CD14-positive monocyte (primary cell): Measurements from ENCODE around the gene BCAR3. TPM values are rescaled to one million over a fixed set of nuclear protein-coding genes. Genes with fewer than 3 reads are reported as not detected.
A peak's percentile ranks its signal among the peaks of the same experiment; 100 is the strongest.

ENCODE experiments used
- DNase-seq, 3 donors: peaks; one replicate each; pipeline ENCODE4 v3.0.0-alpha.2; 2011 to 2022
- H2AFZ ChIP-seq: 2 replicates; pipeline ENCODE4 v1.6.0; 2012; ENCODE audit warnings: mild to moderate bottlenecking, low read depth, low read length, inconsistent platforms; ENCODE audit not compliant: insufficient read depth, poor library complexity, severe bottlenecking
- H3K27ac ChIP-seq, 2 donors: 1 replicate in 1 of 2; 2 replicates in 1 of 2; pipeline ENCODE4 v1.5.1; 2012 to 2013; ENCODE audit warnings: low read length in 2 of 2, control low read depth in 1 of 2, inconsistent platforms in 1 of 2, low read depth in 1 of 2, mild to moderate bottlenecking in 1 of 2
- H3K27me3 ChIP-seq, 2 donors: one replicate each; pipeline versions ENCODE4 v1.6.0 to v1.6.1; 2011 to 2013; ENCODE audit warnings: low read length in 2 of 2; ENCODE audit not compliant: control insufficient read depth in 2 of 2, insufficient read depth in 2 of 2
- H3K36me3 ChIP-seq, 2 donors: replicated peaks in 1 of 2; 1 replicate in 1 of 2; 2 replicates in 1 of 2; pipeline versions ENCODE4 v1.5.1 to v1.6.1; 2012 to 2013; ENCODE audit warnings: low read length in 2 of 2, control low read depth in 1 of 2, inconsistent platforms in 1 of 2, mild to moderate bottlenecking in 1 of 2; ENCODE audit not compliant: insufficient read depth in 2 of 2, control insufficient read depth in 1 of 2
- H3K4me1 ChIP-seq, 2 donors: 1 replicate in 1 of 2; 2 replicates in 1 of 2; pipeline versions ENCODE4 v1.5.1 to v1.6.1; 2012 to 2013; ENCODE audit warnings: low read length in 2 of 2, control low read depth in 1 of 2, inconsistent platforms in 1 of 2, mild to moderate bottlenecking in 1 of 2, moderate library complexity in 1 of 2; ENCODE audit not compliant: insufficient read depth in 2 of 2, control insufficient read depth in 1 of 2
- H3K4me2 ChIP-seq: replicated peaks from 2 replicates; pipeline ENCODE3; 2012; ENCODE audit warnings: low read length, moderate library complexity, mild to moderate bottlenecking; ENCODE audit not compliant: poor library complexity, severe bottlenecking; ENCODE audit errors: extremely low read depth
- H3K4me3 ChIP-seq, 3 experiments: fragments of 200-600 bp in 1 of 3; sonication (generic) in 1 of 3; replicated peaks in 1 of 3; 1 replicate in 2 of 3; 2 replicates in 1 of 3; pipeline ENCODE4 v1.5.1; 2011 to 2013; ENCODE audit warnings: low read length in 3 of 3, mild to moderate bottlenecking in 3 of 3, control low read depth in 2 of 3, low read depth in 2 of 3, inconsistent platforms in 1 of 3, moderate library complexity in 1 of 3
- H3K79me2 ChIP-seq: 2 replicates; pipeline ENCODE4 v1.6.0; 2012; ENCODE audit warnings: mild to moderate bottlenecking, control low read depth, inconsistent platforms, low read length, moderate library complexity; ENCODE audit not compliant: insufficient read depth
- H3K9ac ChIP-seq: 2 replicates; pipeline ENCODE4 v1.6.0; 2017; ENCODE audit warnings: low read length, mild to moderate bottlenecking; ENCODE audit not compliant: insufficient read depth, poor library complexity, severe bottlenecking
- H3K9me3 ChIP-seq, 2 donors: replicated peaks in 1 of 2; 1 replicate in 1 of 2; 2 replicates in 1 of 2; pipeline versions ENCODE4 v1.5.1 to v1.6.1; 2012 to 2013; ENCODE audit warnings: low read length in 2 of 2, control low read depth in 1 of 2; ENCODE audit not compliant: control insufficient read depth in 1 of 2, insufficient read depth in 1 of 2
- H4K20me1 ChIP-seq: 2 replicates; pipeline ENCODE4 v1.6.0; 2012; ENCODE audit warnings: mild to moderate bottlenecking, low read length, control low read depth, moderate library complexity; ENCODE audit not compliant: insufficient read depth
- H3K27ac Mint-ChIP-seq, 7 donors: one replicate each; pipeline ENCODE4 v1.8.0; 2020; ENCODE audit warnings: mild to moderate bottlenecking in 7 of 7, mixed read lengths in 7 of 7, moderate library complexity in 6 of 7, inconsistent platforms in 2 of 7
- H3K27me3 Mint-ChIP-seq, 3 donors: one replicate each; pipeline ENCODE4 v1.8.0; 2021 to 2022; ENCODE audit warnings: low read depth in 3 of 3, mild to moderate bottlenecking in 3 of 3, mixed read lengths in 3 of 3, moderate library complexity in 3 of 3, inconsistent platforms in 1 of 3
- H3K36me3 Mint-ChIP-seq, 2 donors: one replicate each; pipeline ENCODE4 v1.8.0; 2020; ENCODE audit warnings: mixed read lengths in 2 of 2, inconsistent platforms in 1 of 2, mild to moderate bottlenecking in 1 of 2
- H3K4me1 Mint-ChIP-seq: one replicate; pipeline ENCODE4 v1.8.0; 2020; ENCODE audit warnings: mild to moderate bottlenecking, mixed read lengths
- H3K4me3 Mint-ChIP-seq, 2 donors: one replicate each; pipeline ENCODE4 v1.8.0; 2020; ENCODE audit warnings: mild to moderate bottlenecking in 2 of 2, mixed read lengths in 2 of 2, moderate library complexity in 1 of 2
- H3K9me3 Mint-ChIP-seq, 7 donors: one replicate each; pipeline ENCODE4 v1.8.0; 2020 to 2022; ENCODE audit warnings: mixed read lengths in 7 of 7, mild to moderate bottlenecking in 6 of 7, moderate library complexity in 6 of 7, inconsistent platforms in 2 of 7
- WGBS: methylation state at CpG from one replicate; pipeline ENCODE4 v1.1.5; 2013; ENCODE audit warnings: missing lambda C conversion rate; ENCODE audit not compliant: insufficient coverage; 5-methylcytosine and 5-hydroxymethylcytosine counted together
- intact Hi-C, 2 donors: fragments of 100-400 bp; cut with micrococcal nuclease; formaldehyde crosslinking; loops; one replicate each; pipeline versions ENCODE4 v1.15.0 to v1.15.1; 2023
- polyA plus RNA-seq, 3 donors: library from polyadenylated mRNA; depleted of rRNA in 1 of 3; unstranded in 2 of 3; stranded (reverse) in 1 of 3; fragments of 300-500 nt in 2 of 3; fragments of >200 nt in 1 of 3; fragmentation: Illumina TruSeq in 2 of 3; gene quantifications; 1 replicate in 2 of 3; 2 replicates in 1 of 3; pipeline ENCODE4 v1.2.3, GENCODE V29; 2012 to 2021
- TF ChIP-seq, protein P1 (sequence below): fragments of 200-600 bp; IDR thresholded peaks from one replicate; pipeline ENCODE4 v1.8.0; 2022; ENCODE audit warnings: antibody characterized with exemption, mild to moderate bottlenecking

BCAR3 gene
- polyA plus RNA-seq, 3 donors, result 0.05 to 0.41 TPM; not detected in 1

DNA sequence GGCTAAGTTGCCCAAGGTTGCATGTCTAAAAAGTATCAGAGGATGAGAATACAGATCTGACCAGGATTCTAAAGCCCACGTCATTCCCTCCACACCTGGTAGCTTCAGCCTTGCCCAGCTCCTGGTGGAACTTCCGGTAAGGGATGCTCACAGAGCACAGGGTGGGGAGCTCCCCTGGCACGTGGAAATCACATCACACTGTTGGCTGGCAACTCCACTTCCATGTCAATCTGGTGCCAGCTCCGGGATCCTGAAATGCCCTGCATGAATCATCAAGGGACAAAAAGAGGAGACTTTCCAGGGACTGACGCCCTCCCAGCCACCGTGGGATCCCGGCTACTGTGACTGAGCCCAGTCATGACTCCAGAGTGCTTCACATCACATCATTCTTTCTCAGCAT, 12.4 kb upstream of the BCAR3 start:
- Histone ChIP-seq H3K4me3 (no peak overlapping the region), H3K36me3 (no peaks in the 10 kb centered on the region), H3K9me3 (no peaks in the 10 kb centered on the region), H3K4me2 (no peak overlapping the region), H3K27ac (no peak overlapping the region), H3K27me3 (no peaks in the 10 kb centered on the region), H4K20me1 (no peaks in the 10 kb centered on the region), H3K79me2 (no peaks in the 10 kb centered on the region), H2AFZ (no peak overlapping the region), H3K4me1 (peaks cover 31 to 34% of the 10 kb centered on the region in 2 donors), H3K9ac (no peak overlapping the region)
- Mint-ChIP-seq H3K36me3 (no peaks in the 10 kb centered on the region), H3K27me3 (peaks cover 2 to 3% (median 2%) of the 10 kb centered on the region in 3 donors), H3K4me1 (peaks cover 17% of the 10 kb centered on the region), H3K9me3 (no peaks in the 10 kb centered on the region), H3K4me3 (no peak overlapping the region), H3K27ac (peak overlapping the region in 2 of 7 donors; percentile 46 to 64)
- no peak for DNase-seq
- WGBS, result 94% methylated on average over 7 of the region's 7 CpGs
- TF ChIP-seq, protein P1, sequence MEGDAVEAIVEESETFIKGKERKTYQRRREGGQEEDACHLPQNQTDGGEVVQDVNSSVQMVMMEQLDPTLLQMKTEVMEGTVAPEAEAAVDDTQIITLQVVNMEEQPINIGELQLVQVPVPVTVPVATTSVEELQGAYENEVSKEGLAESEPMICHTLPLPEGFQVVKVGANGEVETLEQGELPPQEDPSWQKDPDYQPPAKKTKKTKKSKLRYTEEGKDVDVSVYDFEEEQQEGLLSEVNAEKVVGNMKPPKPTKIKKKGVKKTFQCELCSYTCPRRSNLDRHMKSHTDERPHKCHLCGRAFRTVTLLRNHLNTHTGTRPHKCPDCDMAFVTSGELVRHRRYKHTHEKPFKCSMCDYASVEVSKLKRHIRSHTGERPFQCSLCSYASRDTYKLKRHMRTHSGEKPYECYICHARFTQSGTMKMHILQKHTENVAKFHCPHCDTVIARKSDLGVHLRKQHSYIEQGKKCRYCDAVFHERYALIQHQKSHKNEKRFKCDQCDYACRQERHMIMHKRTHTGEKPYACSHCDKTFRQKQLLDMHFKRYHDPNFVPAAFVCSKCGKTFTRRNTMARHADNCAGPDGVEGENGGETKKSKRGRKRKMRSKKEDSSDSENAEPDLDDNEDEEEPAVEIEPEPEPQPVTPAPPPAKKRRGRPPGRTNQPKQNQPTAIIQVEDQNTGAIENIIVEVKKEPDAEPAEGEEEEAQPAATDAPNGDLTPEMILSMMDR, result no peak
- intact Hi-C loops, result loop anchor here in 1 of 2 donors (5.0 kb wide), 1 partner anchor 153 kb away; no protein-coding TSS in a partner anchor

DNA sequence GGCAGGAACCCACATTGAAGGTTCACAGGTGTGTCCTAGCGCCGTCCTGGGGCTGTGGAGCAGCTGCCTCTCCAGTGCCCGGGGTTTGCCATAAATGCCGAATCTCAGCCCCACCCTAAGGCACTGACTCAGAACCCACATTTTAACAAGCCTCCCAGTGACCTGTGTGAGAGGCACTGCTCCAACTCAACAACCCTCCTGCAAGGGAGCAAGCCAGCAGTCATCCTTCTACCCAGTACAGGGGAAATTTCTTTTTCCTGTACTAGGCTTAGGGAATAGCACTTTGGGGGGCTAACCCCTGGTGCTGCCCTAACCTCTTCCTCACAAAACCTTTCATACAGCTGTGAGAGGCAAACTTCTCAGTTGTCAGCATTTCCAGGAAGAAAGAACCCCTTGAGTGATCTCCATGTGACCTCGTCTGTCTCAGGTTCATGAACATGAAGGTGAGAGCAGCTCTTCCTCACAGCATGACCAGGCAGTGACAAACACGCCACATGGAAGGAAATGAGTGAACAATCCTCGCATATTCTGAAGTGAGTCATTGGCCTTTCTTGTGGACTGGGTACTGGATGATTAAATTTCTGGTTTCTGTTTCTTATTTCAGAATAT, 11.4 kb upstream of the BCAR3 start:
- Mint-ChIP-seq H3K4me1 (peaks cover 17% of the 10 kb centered on the region), H3K36me3 (no peaks in the 10 kb centered on the region), H3K27ac (peak overlapping the region in 3 of 7 donors; percentile 66 to 86 (median 74)), H3K9me3 (no peaks in the 10 kb centered on the region), H3K27me3 (peaks cover 0 to 2% (median 2%) of the 10 kb centered on the region in 3 donors), H3K4me3 (no peak overlapping the region)
- Histone ChIP-seq H4K20me1 (no peaks in the 10 kb centered on the region), H3K4me1 (peaks cover 31 to 34% of the 10 kb centered on the region in 2 donors), H3K9me3 (no peaks in the 10 kb centered on the region), H2AFZ (no peak overlapping the region), H3K4me3 (no peak overlapping the region), H3K9ac (no peak overlapping the region), H3K27ac (no peak overlapping the region), H3K27me3 (no peaks in the 10 kb centered on the region), H3K4me2 (no peak overlapping the region), H3K36me3 (no peaks in the 10 kb centered on the region), H3K79me2 (no peaks in the 10 kb centered on the region)
- 90% methylated on average over 2 of the region's 7 CpGs for WGBS
- peak; percentile 45 to 86 (median 53) for DNase-seq
- TF ChIP-seq, protein P1, result no peak
- intact Hi-C loops, result loop anchor here in 1 of 2 donors (5.0 kb wide), 1 partner anchor 154 kb away; no protein-coding TSS in a partner anchor
